GM18858 (cell line): ENCODE results near the gene KCNN4.

Source experiments
- ATAC-seq: cut with Tn5 transposase; IDR thresholded peaks from one replicate; pipeline ENCODE4 v1.9.1; 2021; ENCODE audit not compliant: unreplicated experiment

KCNN4 gene

GRCh38 chr19:43799502-43800142 is 18.8 kb upstream of the KCNN4 start:
- ATAC-seq = no peak

- no peak for ATAC-seq
Measured at GRCh38 chr19:43798546-43799409, 18.0 kb upstream of the KCNN4 start.

GRCh38 chr19:43798026-43798545 is 17.3 kb upstream of the KCNN4 start:
- ATAC-seq = no peak

- ATAC-seq = no peak
Measured at GRCh38 chr19:43797556-43797955, 16.8 kb upstream of the KCNN4 start.

GRCh38 chr19:43797118-43797517 is 16.3 kb upstream of the KCNN4 start:
- ATAC-seq = no peak

GRCh38 chr19:43790587-43790986 is 9.8 kb upstream of the KCNN4 start:
- no peak for ATAC-seq

- ATAC-seq = no peak
Measured at GRCh38 chr19:43789029-43789428, 8.3 kb upstream of the KCNN4 start.

- no peak for ATAC-seq
Measured at GRCh38 chr19:43786665-43787064, 5.9 kb upstream of the KCNN4 start.

- ATAC-seq = peak; percentile 40
Measured at GRCh38 chr19:43784981-43785808, 4.4 kb upstream of the KCNN4 start.

- no peak for ATAC-seq
Measured at GRCh38 chr19:43784241-43784980, 3.6 kb upstream of the KCNN4 start.

GRCh38 chr19:43783636-43784035 is 2.9 kb upstream of the KCNN4 start:
- no peak for ATAC-seq

GRCh38 chr19:43782689-43783231 is 2.0 kb upstream of the KCNN4 start:
- ATAC-seq = no peak

- no peak for ATAC-seq
Measured at GRCh38 chr19:43782311-43782660, 1.5 kb upstream of the KCNN4 start.

- no peak for ATAC-seq
Measured at GRCh38 chr19:43781630-43782310, 997 bp upstream of the KCNN4 start.

- no peak for ATAC-seq
Measured at GRCh38 chr19:43779820-43780219, 953 bp downstream of the KCNN4 start.

GRCh38 chr19:43779147-43779819 is 1.5 kb downstream of the KCNN4 start:
- no peak for ATAC-seq

- ATAC-seq = no peak
Measured at GRCh38 chr19:43778651-43779050, 2.1 kb downstream of the KCNN4 start.

GRCh38 chr19:43777163-43777695 is 3.5 kb downstream of the KCNN4 start:
- ATAC-seq = no peak

GRCh38 chr19:43776286-43776685 is 4.5 kb downstream of the KCNN4 start:
- no peak for ATAC-seq
